NCI-H1417 treated with DMSO at 0.1 percent for 48 hours (cell line): ENCODE measurements around the gene CTIF.
"Not testable (repeated sequence)": the region's sequence is repeated elsewhere in the genome, so short reads cannot be mapped to it uniquely, and the experiment has no call there.

Experiments
- DNase-seq: peaks from one replicate; lab custom pipeline; 2025; lab: John Stamatoyannopoulos, UW

CTIF gene

DNA sequence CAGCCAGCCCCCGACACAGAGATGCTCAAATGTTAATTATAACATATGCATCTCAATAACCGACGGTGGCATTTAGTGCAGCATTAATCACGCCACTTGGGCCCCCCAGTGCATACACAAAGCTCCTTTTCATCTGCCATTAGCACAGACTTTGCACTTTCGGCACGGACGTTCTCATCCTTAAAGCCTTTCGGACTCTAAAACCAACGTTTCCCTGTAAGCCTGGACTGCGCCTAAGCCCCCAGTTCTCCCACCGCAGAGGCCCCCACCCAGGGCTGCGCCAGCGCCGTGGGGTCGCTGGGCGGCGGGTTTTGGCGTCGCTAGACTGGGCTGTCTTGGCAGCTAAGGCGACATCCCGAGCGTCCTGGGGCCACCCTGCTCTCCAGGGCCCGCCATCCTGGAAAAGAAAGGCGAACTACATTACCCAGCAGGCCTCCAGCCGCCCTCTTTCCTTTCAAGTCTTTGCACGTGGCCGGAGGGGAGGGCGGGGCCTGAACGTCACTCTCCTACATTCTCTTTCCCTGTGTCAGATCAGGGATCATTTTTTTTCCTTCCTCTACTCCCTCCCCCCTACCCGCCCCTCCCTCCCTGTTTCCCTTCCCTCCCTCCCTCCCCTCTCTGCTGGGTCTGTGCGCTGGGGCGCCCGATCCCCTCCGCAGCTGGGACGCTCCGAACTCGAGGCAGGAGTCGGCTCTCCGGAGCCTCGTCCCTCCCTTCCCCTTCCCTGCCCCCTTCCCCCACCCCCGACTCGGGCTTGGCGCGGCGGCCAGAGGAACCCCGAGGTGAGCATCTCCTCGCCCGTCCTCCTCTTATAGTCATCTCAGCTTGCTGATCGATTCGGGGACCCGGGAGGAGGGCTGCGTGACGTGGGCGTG is at the start of gene CTIF:
Gene CTIF, plus strand, starts transcription at position 501 of the 875 bp plus-strand sequence. CDS start 80,535 bp downstream, outside the sequence.
- peak; percentile 89 for DNase-seq

DNA sequence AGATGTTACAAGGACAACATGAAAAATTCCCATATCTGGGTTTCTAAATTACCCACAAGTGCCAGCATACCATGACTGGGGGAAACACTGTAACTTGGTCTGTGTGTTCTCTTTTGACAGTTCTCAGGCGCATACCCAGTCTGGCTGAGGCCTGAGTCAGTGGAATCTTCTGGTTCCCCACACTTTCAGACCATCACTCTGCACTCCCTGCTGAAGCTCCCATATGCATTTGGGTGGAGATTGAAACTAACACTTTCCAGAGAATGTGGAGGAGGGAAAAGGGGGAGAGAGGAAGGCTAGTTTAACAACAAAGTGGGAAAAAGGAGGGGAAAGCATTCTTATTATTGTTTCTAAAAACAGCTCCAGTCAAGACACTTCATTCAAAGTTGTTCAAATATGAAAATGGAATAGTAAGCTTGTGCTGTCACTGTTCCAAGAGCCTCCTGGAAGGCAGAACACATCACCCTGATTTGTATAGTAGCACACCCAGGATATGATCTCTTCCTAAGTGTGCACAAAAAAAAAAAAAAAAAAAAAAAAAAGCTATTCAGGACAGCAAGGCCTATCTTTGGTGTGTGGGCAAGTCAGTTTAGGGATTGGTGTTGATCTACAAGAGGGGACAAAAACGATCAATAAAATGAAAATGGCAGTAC is 48.1 kb upstream of the CTIF start:
- DNase-seq = no peak

DNA sequence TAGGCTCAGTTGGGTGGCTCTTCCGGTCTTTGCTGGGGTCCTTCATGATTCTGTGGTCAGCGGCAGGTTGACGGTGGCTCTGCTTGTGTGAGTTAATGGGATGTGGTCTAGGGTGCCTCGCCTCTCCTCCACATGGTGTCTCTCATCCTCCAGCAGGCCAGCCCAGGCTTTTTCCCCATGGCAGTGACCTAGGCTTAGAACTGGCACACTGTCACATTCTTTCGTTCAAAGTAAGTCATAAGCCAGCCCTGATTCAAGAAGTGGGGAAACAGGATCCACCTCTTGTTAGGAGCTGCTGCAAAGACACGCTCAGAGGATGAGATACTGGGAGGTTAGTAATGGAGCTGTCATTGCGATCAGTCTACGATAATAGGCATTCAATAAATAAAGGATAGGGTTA is 46.0 kb upstream of the CTIF start:
- DNase-seq = no peak

DNA sequence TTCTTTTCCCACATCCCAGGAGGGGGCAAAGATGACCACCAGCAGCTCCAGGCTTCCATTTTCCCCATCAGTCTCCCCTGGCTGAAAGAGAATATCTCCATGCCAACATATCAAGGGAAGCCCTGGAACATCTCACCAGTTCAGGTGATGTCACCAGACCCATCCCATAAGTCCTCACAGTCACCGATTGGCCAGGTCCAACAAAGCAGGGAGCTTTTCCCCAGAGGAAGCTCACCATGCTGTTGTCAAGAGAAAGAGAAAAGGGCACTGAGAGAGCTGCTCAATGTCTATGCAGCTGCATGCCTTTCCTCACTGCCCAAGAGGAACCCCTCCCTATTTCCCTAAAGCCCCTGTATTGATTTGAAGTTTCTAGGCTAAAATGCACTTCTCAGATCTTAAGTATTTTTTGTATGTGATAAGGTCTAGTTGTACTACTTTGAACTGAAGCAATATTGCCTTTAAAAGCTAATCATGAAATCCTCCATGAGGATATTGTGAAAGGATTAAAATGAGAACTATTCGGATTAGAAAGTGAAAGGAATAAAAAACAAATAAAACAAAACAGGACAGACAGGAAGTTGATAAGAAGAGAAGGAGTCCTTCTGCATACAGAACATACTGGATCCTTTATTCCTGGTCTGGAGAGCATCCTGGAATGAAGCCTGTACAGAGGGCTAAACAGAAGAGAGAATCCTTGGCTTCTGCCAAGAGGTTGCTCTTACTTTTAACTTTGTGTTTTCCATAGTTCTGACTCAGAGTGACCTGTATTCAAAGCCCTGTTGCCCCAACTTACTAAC is 45.2 kb upstream of the CTIF start:
- no peak for DNase-seq

DNA sequence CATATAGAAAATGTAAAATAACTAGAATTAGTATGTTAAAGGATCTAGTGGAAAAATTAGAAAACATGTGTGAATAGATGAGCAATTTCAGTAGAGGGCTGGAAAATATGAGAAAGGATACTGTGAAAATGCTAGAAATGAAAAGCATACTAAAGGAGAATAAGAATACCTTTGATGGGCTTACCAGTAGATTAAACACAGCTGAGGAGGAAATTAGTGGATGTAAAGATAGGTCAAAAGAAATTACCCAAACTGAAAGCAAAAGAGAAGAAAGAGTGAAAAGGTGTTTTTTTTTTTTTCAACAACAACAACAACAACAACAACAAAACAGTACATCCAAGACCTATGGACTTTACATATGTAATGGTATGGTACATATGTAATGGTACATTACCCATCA is 41.0 kb upstream of the CTIF start:
- DNase-seq = no peak

DNA sequence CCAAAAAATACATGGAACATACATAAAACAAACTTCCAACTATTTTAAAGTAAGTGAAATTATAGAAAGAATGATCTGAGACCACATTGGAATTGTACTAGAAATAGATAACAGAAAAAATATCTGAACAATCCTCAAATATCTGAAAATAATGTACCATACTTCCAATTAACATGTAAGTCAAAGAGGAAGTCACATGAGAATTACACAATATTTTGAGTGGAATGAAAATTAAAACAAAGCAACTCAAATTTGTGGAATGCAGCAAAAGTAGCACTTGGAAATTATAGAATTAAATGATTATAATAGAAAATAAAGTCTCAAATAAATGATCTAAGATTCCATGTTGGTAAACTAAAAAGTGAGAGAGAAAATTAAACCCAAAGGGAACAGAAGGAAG is 38.3 kb upstream of the CTIF start:
- no peak for DNase-seq

DNA sequence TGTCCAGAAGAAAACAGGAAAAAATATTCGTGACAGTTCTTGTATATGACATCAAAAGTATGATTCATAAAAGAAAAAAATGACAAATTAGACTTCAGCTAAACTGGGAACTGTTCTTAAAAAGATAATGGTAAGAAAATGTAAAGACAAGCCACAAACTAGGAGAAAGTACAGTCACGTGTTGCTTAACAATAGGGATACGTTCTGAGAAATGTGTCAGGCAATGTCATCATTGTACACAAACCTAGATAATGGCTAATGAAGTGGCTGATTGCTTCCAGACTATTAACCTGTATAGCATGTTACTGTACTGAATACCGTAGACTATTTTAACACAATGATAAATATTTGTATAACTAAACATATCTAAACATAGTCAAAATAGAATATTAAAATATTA is 35.9 kb upstream of the CTIF start:
- DNase-seq = no peak

DNA sequence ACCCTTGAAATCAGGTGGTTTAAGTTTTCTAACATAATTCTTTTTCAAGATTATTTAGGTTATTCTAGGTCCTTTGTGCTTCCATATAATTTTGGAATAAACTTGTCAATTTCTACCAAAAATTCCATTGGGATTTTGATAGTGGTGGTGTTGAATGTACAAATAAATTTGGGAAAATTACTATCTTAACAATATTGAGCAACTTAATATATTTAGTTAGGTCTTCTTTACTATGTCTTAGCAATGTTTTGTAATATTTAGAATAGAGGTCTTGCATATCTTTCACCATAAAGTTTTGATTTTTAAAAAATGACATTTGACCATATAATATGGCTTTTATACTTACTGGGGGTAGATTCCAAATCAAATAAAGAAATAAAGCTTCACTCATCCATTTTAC is 34.0 kb upstream of the CTIF start:
- no peak for DNase-seq

DNA sequence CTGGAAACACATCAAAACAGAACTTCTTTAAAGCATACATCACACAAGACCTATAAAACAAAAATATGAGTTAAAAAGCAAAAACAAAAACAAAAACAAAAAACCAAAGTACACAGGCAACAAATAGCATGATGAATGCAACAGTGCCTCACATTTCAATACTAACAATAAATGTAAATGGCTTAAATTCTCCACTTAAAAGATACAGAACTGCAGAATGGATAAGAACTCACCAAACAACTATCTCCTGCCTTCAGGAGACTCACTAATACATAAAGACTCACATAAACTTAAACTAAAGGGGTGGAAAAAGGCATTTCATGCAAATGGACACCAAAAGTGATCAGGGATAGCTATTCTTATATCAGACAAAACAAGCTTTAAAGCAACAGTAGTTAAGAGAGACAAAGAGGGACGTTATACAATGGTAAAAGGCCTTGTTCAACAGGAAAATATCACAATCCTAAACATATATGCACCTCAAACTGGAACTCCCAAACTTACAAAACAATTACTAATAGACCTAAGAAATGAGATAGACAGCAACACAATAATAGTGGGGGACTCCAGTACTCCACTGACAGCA is 31.8 kb upstream of the CTIF start:
- not testable (repeated sequence) for DNase-seq

DNA sequence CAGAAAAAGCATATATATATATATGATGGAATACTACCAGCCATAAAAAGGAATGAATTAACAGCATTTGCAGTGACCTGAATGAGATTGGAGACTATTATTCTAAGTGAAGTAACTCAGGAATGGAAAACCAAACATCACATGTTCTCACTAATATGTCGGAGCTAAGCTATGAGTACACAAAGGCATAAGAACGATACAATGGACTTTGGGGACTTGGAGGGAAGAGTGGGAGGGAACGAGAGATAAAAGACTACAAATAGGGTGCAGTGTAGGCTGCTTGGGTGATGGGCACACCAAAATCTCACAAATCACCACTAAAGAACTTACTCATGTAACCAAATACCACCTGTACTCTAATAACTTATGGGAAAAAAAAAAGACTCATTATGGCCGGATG is 26.3 kb upstream of the CTIF start:
- not testable (repeated sequence) for DNase-seq

DNA sequence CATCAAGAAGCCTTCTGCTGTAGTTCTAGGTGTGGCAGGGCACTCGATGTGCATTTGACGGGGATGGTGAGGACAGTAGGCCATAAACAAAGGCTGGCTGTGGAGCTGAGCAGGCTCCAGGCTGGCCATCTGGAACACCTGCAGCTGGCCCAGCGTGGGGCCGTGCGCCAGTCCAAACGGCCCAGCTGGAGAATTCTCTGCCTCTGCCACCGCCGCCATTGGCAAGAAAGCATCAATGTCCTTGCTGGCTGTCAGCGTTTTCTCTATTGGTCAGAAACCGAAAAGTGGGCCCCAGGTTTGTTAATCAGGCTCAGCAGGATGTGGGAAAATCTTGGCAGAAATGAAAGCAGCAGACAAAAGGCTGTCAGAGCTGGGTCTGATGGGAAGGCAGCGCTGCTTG is 24.0 kb upstream of the CTIF start:
- no peak for DNase-seq

DNA sequence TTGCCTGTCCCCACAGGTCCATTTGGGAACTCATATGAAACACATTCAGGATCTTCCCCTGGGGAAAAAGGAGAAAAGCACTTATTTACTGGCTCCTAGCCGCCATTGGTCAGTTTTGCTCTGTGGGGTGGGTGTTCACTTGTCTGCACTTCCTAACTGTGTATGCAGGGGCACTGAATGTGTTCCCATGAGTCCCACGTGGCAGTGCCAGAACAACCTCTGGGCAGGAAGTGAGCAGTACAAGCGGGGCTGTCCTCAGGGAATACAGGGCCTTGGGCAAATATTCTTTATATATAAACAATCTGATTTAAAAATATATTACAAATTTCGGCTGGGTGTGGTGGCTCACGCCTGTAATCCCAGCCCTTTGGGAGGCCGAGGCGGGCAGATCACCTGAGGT is 21.8 kb upstream of the CTIF start:
- no peak for DNase-seq

DNA sequence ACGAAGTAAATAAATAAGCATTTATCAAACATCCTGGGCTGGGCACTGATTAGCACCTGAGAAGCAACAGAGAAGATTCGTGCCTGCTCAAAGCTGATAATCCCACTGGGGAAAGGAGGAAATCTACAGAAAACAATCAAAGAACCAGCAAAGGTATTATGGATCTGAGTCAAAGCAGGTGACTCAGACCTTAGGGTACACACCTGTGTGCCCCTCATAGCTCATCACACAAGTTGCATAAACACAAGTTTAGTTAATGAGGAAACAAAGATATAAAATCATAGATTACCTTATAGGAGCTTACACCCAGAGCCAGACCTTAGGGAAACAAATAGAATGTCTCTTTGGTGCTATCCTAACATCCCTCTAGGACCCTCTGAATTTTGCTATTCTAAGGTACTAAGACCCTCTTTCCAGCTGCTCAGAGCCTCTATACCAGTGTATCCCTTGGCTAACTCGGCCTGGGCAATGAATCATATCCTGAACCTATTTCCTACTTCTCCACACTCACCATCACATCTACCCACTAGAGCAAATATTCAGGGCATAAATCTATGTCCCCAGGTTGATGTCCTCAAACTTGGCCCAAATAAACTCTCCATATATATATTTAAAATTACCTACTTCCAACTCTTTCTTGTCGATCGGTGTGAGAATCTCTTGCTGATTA is 19.3 kb upstream of the CTIF start:
- no peak for DNase-seq

DNA sequence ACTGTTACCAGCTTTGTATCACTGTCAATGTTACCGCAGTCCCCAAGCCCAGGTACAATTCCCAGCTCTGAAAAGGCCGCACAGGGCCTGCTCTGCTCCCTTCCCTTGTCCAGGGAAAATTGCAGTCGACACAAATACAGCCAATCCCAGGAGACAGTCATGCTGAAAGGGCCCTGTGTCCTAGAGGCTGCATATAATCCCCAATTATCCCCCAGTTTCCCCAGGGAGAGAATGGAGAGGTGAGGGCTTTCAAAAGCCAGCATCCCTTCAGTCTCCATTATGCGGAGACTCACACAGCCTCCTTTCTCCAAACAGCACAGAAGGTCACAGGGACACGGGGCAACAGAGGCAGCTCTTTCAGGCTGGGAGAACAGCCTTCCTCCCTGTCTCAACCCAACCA is 17.1 kb upstream of the CTIF start:
- no peak for DNase-seq

DNA sequence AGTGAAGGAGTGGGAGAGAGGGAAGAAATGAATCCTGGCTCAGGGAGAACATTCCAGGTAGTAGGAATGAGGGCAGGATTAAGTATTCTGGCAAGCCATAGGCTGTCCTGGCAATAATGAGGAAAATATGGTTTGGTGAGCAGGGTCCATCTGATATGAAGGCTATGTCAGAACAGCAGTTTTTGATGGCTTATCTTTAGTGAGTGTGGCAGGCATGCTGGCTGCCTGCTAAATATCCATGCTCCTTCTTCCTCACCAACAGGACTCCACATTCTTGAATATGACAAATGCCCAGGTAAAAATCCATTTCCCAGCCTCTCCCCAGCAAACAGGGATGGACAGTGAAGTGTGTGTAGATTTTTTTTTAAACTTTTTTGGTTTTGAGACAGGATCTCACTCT is 13.2 kb upstream of the CTIF start:
- no peak for DNase-seq

DNA sequence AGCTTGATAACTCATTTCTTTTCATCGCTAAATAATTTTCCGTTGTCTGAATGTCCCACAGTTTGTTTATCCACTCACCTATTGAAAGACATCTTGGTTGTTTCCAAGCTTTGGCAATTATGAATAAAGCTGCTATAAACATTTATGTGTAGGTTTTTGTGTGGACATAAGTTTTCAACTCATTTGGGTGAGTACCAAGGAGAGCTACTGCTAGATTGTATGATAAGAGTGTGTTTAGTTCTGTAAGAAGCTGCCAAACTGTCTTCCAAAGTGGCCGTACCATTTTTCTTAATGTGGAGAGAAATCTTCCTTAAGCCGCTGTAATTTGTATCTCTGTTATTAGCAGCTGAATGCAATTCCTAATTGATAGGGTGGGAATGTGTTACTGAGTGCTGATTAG is 11.4 kb upstream of the CTIF start:
- no peak for DNase-seq

DNA sequence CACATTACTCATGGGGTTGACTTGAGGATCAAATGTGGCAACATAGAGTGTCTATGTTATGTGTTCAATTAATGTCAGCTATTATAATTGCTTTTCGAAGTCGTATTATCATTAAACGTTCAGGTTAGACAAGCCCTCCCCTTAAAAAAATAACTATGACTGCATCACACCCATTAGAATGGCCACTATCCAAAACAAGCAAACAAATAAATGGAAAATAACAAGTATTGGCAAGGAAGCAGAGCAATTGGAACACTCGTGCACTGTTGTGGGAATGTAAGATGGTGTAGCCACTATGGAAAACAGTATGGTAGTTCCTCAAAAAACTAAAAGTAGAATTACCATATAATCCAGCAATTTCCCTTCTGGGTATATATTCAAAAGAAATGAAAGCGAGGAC is 10.0 kb upstream of the CTIF start:
- no peak for DNase-seq

DNA sequence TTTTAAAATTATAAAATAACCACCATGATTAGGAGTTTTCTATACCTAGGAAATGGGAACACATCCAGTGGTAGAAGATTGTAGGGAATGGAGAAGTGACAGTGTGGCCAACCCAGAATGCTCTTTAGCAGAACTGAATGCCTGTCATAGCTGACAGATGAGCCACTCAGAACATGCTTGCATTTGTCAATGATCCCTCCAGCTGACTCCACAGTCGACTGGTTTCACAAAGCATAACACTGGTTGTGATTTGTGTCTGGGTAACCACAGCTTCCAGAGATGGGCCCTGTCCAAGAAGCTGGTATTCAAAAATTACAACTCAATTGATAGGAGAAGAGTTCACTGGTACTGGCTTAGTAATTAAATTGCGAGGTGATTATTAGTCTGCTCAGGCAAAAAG is 9.0 kb upstream of the CTIF start:
- DNase-seq = no peak

DNA sequence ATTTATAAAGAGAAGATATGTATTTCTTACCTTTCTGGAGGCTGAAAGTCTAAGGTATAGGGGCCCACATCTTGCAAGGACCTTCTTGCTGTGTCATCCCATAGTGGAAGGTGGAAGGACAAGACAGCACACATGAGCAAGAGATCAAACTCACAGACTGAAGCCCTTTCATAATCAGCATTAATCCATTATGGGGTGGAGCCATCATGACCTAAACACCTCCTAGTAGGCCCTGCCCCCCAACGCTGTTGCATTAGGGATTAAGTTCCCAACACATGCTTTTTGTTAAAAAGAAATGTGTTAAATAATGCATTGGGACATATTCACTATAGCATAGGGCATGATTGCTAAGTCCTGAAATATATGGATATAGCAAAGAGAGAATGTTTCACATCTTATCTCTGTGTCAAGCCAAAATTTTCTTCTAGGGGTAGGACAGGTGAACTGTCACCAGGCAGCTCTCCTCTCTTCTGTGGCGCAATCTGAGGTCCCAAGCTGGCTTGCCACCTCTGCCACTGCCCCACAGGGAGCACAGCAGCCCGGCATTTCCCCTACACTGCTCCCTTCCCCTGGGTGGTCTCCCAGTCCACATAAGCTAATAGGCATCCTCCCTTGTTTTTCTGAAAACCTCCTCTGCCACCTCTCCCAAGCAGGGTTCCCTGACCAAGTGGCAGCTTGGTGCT is 8.3 kb upstream of the CTIF start:
- no peak for DNase-seq

DNA sequence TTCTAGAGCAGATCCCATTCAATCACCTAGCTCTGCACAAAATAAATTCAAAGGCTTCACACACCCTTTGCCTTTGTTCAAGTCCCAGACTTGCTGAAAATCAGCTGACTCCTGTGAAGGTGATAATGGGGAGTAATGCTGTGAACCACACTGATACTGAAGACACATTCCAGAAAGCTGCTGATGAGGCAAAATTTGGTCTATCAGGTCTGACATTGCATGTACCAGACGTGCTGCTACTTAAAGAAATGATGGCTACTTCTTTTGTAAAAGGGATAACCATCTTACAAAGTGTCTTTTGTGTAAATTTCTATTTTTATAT is 7.8 kb upstream of the CTIF start:
- no peak for DNase-seq

DNA sequence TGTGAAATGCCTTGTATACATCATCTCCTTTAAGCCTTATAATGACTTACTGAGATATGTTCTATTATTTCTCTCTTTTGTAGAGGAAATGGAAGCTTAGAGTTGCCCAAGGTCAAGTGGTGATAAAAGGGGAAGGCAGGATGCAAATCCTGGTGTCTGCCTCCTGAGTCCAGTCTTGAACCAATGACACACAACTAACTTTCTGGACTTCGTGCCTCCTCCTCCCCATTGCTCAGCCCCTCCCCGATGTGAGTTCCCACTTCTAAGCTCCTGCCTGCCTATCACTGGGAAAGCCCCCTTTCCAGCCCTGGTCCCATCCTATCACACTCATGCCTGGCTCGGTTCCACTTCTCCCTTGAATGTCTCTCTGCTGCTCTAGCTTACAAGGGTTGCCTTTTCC is 6.9 kb upstream of the CTIF start:
- no peak for DNase-seq
